DMS114 treated with DMSO at 0.1 percent for 48 hours (cell line): Measurements from ENCODE around the gene ZNF784.

Experiments
- DNase-seq: peaks from one replicate; lab custom pipeline; 2025; ENCODE audit not compliant: unreplicated experiment; lab: John Stamatoyannopoulos, UW

The ZNF784 gene

GRCh38 chr19:55603581-55604292 is 20.6 kb downstream of the ZNF784 start:
- no peak for DNase-seq

- DNase-seq, result no peak
Observed at GRCh38 chr19:55603115-55603514, 21.3 kb downstream of the ZNF784 start.

- no peak for DNase-seq
Observed at GRCh38 chr19:55602104-55603001, 22.0 kb downstream of the ZNF784 start.

- no peak for DNase-seq
Observed at GRCh38 chr19:55601084-55601483, 23.3 kb downstream of the ZNF784 start.

- no peak for DNase-seq
Observed at GRCh38 chr19:55600662-55601028, 23.7 kb downstream of the ZNF784 start.

GRCh38 chr19:55599842-55600661 is 24.3 kb downstream of the ZNF784 start, which contains the start of gene ZNF524:
ZNF524 (plus strand) TSS chr19:55600288; CDS start chr19:55602113, 1,825 bp downstream.
- DNase-seq, result peak; percentile 92

GRCh38 chr19:55599468-55599841 is 24.9 kb downstream of the ZNF784 start, which contains the start of gene FIZ1:
FIZ1 (minus strand) TSS chr19:55599517; CDS start chr19:55597865, 1,652 bp downstream.
- peak; percentile 98 for DNase-seq

GRCh38 chr19:55598719-55599467 is 25.5 kb downstream of the ZNF784 start:
- DNase-seq, result peak; percentile 86

GRCh38 chr19:55598034-55598433 is 26.3 kb downstream of the ZNF784 start:
- DNase-seq, result no peak

GRCh38 chr19:55597501-55597921 is 26.9 kb downstream of the ZNF784 start:
- DNase-seq, result no peak

GRCh38 chr19:55596304-55596703 is 28.1 kb downstream of the ZNF784 start:
- DNase-seq, result no peak

- no peak for DNase-seq
Observed at GRCh38 chr19:55594996-55595545, 29.3 kb downstream of the ZNF784 start.

- no peak for DNase-seq
Observed at GRCh38 chr19:55593096-55593772, 31.1 kb downstream of the ZNF784 start.

GRCh38 chr19:55592391-55593090 is 31.8 kb downstream of the ZNF784 start:
- DNase-seq, result no peak

GRCh38 chr19:55591555-55591954 is 32.8 kb downstream of the ZNF784 start:
- DNase-seq, result no peak

GRCh38 chr19:55590617-55591016 is 33.7 kb downstream of the ZNF784 start:
- peak; percentile 59 for DNase-seq

- DNase-seq, result no peak
Observed at GRCh38 chr19:55590109-55590508, 34.3 kb downstream of the ZNF784 start.

GRCh38 chr19:55588738-55589137 is 35.6 kb downstream of the ZNF784 start:
- no peak for DNase-seq
